ENCODE data around the gene RAB1A.

Gene RAB1A

GRCh38 chr2:65093211-65093610 is 36.7 kb downstream of the RAB1A start:
- DNase-seq (ENCODE audit: low read depth) = no peak

- DNase-seq (ENCODE audit: low read depth) = no peak
These were observed 37.1 kb downstream of the RAB1A start for GRCh38 chr2:65092791-65093190.

- DNase-seq (ENCODE audit: low read depth) = no peak
These were observed 44.8 kb downstream of the RAB1A start for GRCh38 chr2:65085148-65085547.

GRCh38 chr2:65081232-65081685 is 48.6 kb downstream of the RAB1A start:
- no peak for DNase-seq (ENCODE audit: low read depth)

- no peak for DNase-seq (ENCODE audit: low read depth)
These were observed 50.9 kb downstream of the RAB1A start for GRCh38 chr2:65079017-65079416.

- no peak for DNase-seq (ENCODE audit: low read depth)
These were observed 52.0 kb downstream of the RAB1A start for GRCh38 chr2:65077898-65078297.

- no peak for DNase-seq (ENCODE audit: low read depth)
These were observed 53.6 kb downstream of the RAB1A start for GRCh38 chr2:65076345-65076710.

GRCh38 chr2:65075605-65076344 is 54.1 kb downstream of the RAB1A start:
- no peak for DNase-seq (ENCODE audit: low read depth)

GRCh38 chr2:65075176-65075575 is 54.7 kb downstream of the RAB1A start:
- no peak for DNase-seq (ENCODE audit: low read depth)

- DNase-seq (ENCODE audit: low read depth) = no peak
These were observed 55.9 kb downstream of the RAB1A start for GRCh38 chr2:65073879-65074565.

- DNase-seq (ENCODE audit: low read depth) = no peak
These were observed 57.5 kb downstream of the RAB1A start for GRCh38 chr2:65072181-65072970.

GRCh38 chr2:65071499-65072180 is 58.3 kb downstream of the RAB1A start:
- no peak for DNase-seq (ENCODE audit: low read depth)

GRCh38 chr2:65070856-65071255 is 59.0 kb downstream of the RAB1A start:
- DNase-seq (ENCODE audit: low read depth) = no peak

- no peak for DNase-seq (ENCODE audit: low read depth)
These were observed 59.6 kb downstream of the RAB1A start for GRCh38 chr2:65070172-65070830.

GRCh38 chr2:65069439-65069824 is 60.5 kb downstream of the RAB1A start:
- no peak for DNase-seq (ENCODE audit: low read depth)

GRCh38 chr2:65067806-65068553 is 61.9 kb downstream of the RAB1A start:
- DNase-seq (ENCODE audit: low read depth) = no peak

- DNase-seq (ENCODE audit: low read depth) = no peak
These were observed 65.0 kb downstream of the RAB1A start for GRCh38 chr2:65064728-65065552.

- DNase-seq (ENCODE audit: low read depth) = no peak
These were observed 66.8 kb downstream of the RAB1A start for GRCh38 chr2:65062843-65063825.

- DNase-seq (ENCODE audit: low read depth) = no peak
These were observed 68.0 kb downstream of the RAB1A start for GRCh38 chr2:65061910-65062339.

Measured in activated T-cell treated with anti-CD3 and anti-CD28 coated beads for 48 hours (primary cell).